GM12878 (cell line): ENCODE data around the gene AHNAK2. TPM values are rescaled to one million over a fixed set of nuclear protein-coding genes. Genes with fewer than 3 reads are reported as not detected.

Experiments
- ATAC-seq: fragments of 200-7000 bp; cut with Tn5 transposase; 3 replicates; pipeline ENCODE4 v1.9.1; 2020; ENCODE audit warnings: mild to moderate bottlenecking, moderate library complexity
- BruUV-seq: library from RNA; stranded (reverse); fragments of 400-500 nt; replicated peaks from 2 replicates; lab custom pipeline; 2021; lab: Mats Ljungman, UMichigan
- CTCF ChIA-PET: fragments of 300-600 bp; sonication (Branson Sonifier 250); formaldehyde crosslinking; extraction: SDS; loops from one replicate; lab custom pipeline; 2021; ENCODE audit warnings: inconsistent platforms; lab: Yijun Ruan, JAX
- POLR2A ChIA-PET: fragments of 350-600 bp; formaldehyde crosslinking; extraction: SDS; loops from one replicate; lab custom pipeline; 2021; ENCODE audit warnings: inconsistent platforms; lab: Charles Lee
- RAD21 ChIA-PET: fragments of 300-600 bp; sonication (Branson Sonifier 250); formaldehyde crosslinking; loops from one replicate; lab custom pipeline; 2023; ENCODE audit warnings: antibody characterized with exemption; ENCODE audit not compliant: unreplicated experiment; lab: Charles Lee
- SMC1A ChIA-PET: fragments of 300-600 bp; sonication (Branson Sonifier 250); formaldehyde crosslinking; loops from one replicate; lab custom pipeline; 2023; ENCODE audit not compliant: unreplicated experiment, uncharacterized antibody; lab: Charles Lee
- DNase-seq: peaks from one replicate; pipeline ENCODE4 v3.0.0-alpha.2; 2011; ENCODE audit warnings: low read depth, low spot score
- FAIRE-seq: peaks from 3 replicates; lab custom pipeline; 2011; peaks lifted over from hg19 to GRCh38; lab: Jason Lieb, UNC
- H2AFZ ChIP-seq: 2 replicates; pipeline ENCODE4 v1.6.0; 2011; ENCODE audit warnings: low read depth, low read length, control low read depth; ENCODE audit not compliant: control insufficient read depth
- H3K27ac ChIP-seq: 2 replicates; pipeline ENCODE4 v1.5.1; 2011; ENCODE audit warnings: control low read depth; ENCODE audit not compliant: control insufficient read depth, insufficient read depth
- H3K27me3 ChIP-seq, 2 experiments: replicated peaks in 1 of 2; 2 replicates each; pipeline versions ENCODE4 v1.6.0 to v1.6.1; 2011; ENCODE audit warnings: low read length in 1 of 2; ENCODE audit not compliant: control insufficient read depth in 2 of 2, insufficient read depth in 2 of 2
- H3K36me3 ChIP-seq, 2 experiments: 2 replicates each; pipeline ENCODE4 v1.5.1; 2011; ENCODE audit warnings: low read length in 1 of 2; ENCODE audit not compliant: control insufficient read depth in 2 of 2, insufficient read depth in 2 of 2
- H3K4me1 ChIP-seq: 2 replicates; pipeline ENCODE4 v1.6.1; 2011; ENCODE audit warnings: mild to moderate bottlenecking, low read length, moderate library complexity, mixed read lengths; ENCODE audit not compliant: control insufficient read depth, insufficient read depth
- H3K4me2 ChIP-seq: 2 replicates; pipeline ENCODE4 v1.6.0; 2011; ENCODE audit warnings: control low read depth; ENCODE audit not compliant: control insufficient read depth, insufficient read depth
- H3K4me3 ChIP-seq: fragments of 200-600 bp; sonication (generic); 2 replicates; pipeline ENCODE4 v1.5.1; 2016
- H3K79me2 ChIP-seq: 2 replicates; pipeline ENCODE4 v1.6.0; 2011; ENCODE audit warnings: low read length; ENCODE audit not compliant: control insufficient read depth, insufficient read depth
- H3K9ac ChIP-seq: 2 replicates; pipeline ENCODE4 v1.8.0; 2011; ENCODE audit warnings: low read length, control low read depth, mixed read lengths; ENCODE audit not compliant: control insufficient read depth, insufficient read depth
- H3K9me3 ChIP-seq: replicated peaks from 3 replicates; pipeline ENCODE4 v1.5.1; 2011; ENCODE audit warnings: mild to moderate bottlenecking, low read length; ENCODE audit not compliant: control insufficient read depth, insufficient read depth
- H4K20me1 ChIP-seq: 2 replicates; pipeline ENCODE4 v1.6.0; 2011; ENCODE audit not compliant: control insufficient read depth, insufficient read depth
- BCLAF1 ChIP-seq: fragments of 450-650 bp; IDR thresholded peaks from 2 replicates; pipeline ENCODE4 v1.6.1; 2017; ENCODE audit warnings: antibody characterized with exemption, mild to moderate bottlenecking, moderate library complexity
- CBX5 ChIP-seq: sonication (generic); IDR thresholded peaks from 2 replicates; pipeline ENCODE4 v1.6.1; 2016; ENCODE audit warnings: low read depth, moderate library complexity, mild to moderate bottlenecking, inconsistent platforms
- CREB1 ChIP-seq: IDR thresholded peaks from 2 replicates; pipeline ENCODE4 v1.6.1; 2012; ENCODE audit warnings: low read depth, mild to moderate bottlenecking, inconsistent platforms
- IKZF2 ChIP-seq, 2 experiments: fragments of 450-650 bp; IDR thresholded peaks; 2 replicates each; pipeline ENCODE4 v1.6.1; 2017; ENCODE audit warnings: mild to moderate bottlenecking in 2 of 2, moderate library complexity in 2 of 2
- MTA3 ChIP-seq: IDR thresholded peaks from 2 replicates; pipeline ENCODE4 v1.6.1; 2012; ENCODE audit warnings: low read length, inconsistent platforms, borderline replicate concordance
- NRF1 ChIP-seq: conservative IDR thresholded peaks from 2 replicates; pipeline ENCODE4 v1.6.1; 2011; ENCODE audit warnings: mild to moderate bottlenecking, low read depth, low read length, improper control_type of control experiment
- SREBF2 ChIP-seq: IDR thresholded peaks from 2 replicates; pipeline ENCODE4 v1.6.1; 2012; ENCODE audit warnings: mild to moderate bottlenecking, low read length
- TARDBP ChIP-seq: IDR thresholded peaks from 2 replicates; pipeline ENCODE4 v1.6.1; 2016; ENCODE audit warnings: borderline replicate concordance
- TBL1XR1 ChIP-seq: IDR thresholded peaks from 2 replicates; pipeline ENCODE4 v1.6.1; 2012; ENCODE audit warnings: low read depth, low read length, improper control_type of control experiment
- WGBS: methylation state at CpG from one replicate; pipeline ENCODE4 v1.1.6; 2016; ENCODE audit warnings: low lambda C conversion rate; ENCODE audit not compliant: insufficient replicate concordance, insufficient coverage; ENCODE audit errors: missing lambda C conversion rate; 5-methylcytosine and 5-hydroxymethylcytosine counted together
- in situ Hi-C: fragments of 300-500 bp; cut with MboI; formaldehyde crosslinking; loops from 9 replicates; pipeline ENCODE4 v1.14.3; 2018; ENCODE audit warnings: mixed read lengths
- intact Hi-C: fragments of 100-400 bp; cut with micrococcal nuclease; formaldehyde crosslinking; loops from one replicate; pipeline ENCODE4 v1.14.2; 2022; ENCODE audit not compliant: unreplicated experiment
- polyA plus RNA-seq, 11 experiments: library from polyadenylated mRNA; depleted of rRNA in 4 of 11; unstranded in 6 of 11; stranded (reverse) in 5 of 11; fragments of >200 nt; fragmentation: Nextera tagmentation in 4 of 11; fragmentation: Illumina TruSeq in 1 of 11; extraction: Ambion mirVana in 4 of 11; extraction: Trizol in 1 of 11; gene quantifications; 1 replicate in 1 of 11; 2 replicates in 10 of 11; pipeline versions ENCODE4 v1.2.1 to v1.2.3, GENCODE V29; 2011 to 2016; ENCODE audit warnings: inconsistent platforms in 2 of 11, missing spikeins in 2 of 11, low read depth in 1 of 11
- total RNA-seq, 4 experiments: library from RNA; depleted of rRNA in 3 of 4; stranded (reverse); fragments of >200 nt in 3 of 4; fragmentation: Illumina TruSeq in 1 of 4; extraction: Trizol in 1 of 4; gene quantifications; 2 replicates each; pipeline versions ENCODE4 v1.2.1 to v1.2.3, GENCODE V29; 2013 to 2021
- TF ChIP-seq, protein P1 (sequence below): fragments of 450-650 bp; IDR thresholded peaks from 2 replicates; pipeline ENCODE4 v1.6.1; 2017; ENCODE audit warnings: low read depth, mild to moderate bottlenecking, moderate library complexity

Gene AHNAK2
- total and polyA plus RNA-seq, 10 of the 15 experiments (the other 5 are each of a cell fraction or from before 2014, with no cell fraction given): 0.03 to 0.10 TPM; not detected in 8

GRCh38 chr14:104999361-104999760 is 21.2 kb upstream of the AHNAK2 start (continued):
- TF ChIP-seq BCLAF1 (no peak), TBL1XR1 (no peak), TARDBP (no peak), NRF1 (no peak), MTA3 (no peak), CREB1 (no peak), CBX5 (no peak), SREBF2 (no peak)
- TF ChIP-seq, protein P1, sequence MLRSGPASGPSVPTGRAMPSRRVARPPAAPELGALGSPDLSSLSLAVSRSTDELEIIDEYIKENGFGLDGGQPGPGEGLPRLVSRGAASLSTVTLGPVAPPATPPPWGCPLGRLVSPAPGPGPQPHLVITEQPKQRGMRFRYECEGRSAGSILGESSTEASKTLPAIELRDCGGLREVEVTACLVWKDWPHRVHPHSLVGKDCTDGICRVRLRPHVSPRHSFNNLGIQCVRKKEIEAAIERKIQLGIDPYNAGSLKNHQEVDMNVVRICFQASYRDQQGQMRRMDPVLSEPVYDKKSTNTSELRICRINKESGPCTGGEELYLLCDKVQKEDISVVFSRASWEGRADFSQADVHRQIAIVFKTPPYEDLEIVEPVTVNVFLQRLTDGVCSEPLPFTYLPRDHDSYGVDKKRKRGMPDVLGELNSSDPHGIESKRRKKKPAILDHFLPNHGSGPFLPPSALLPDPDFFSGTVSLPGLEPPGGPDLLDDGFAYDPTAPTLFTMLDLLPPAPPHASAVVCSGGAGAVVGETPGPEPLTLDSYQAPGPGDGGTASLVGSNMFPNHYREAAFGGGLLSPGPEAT: no peak

DNA sequence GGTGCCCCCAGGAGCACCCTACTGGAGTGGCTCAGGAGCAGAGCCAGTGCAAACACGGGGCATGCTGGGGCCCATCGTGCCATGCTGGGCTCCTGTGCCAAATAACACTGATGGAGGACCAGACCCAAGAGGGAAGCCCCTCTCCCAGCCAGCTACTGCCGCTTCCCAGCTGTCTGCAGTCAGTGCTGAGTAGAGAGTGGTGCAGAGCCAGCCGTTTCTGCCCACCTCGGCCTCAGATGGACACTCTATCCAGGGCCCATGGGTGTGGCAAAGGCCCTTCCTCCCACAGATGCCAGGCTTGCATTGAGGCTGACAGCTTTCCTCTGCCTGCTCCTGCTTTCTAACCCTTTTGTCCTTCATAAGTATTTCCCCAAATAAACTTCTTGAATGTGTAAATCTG is 20.6 kb upstream of the AHNAK2 start:
- H3K9me3 ChIP-seq: no peaks in the 10 kb centered on the region
- no peak for FAIRE-seq
- no peak overlapping the region for H3K9ac ChIP-seq
- whole genome bisulfite sequencing: 99% methylated on average over 5 of the region's 5 CpGs
- no peaks in the 10 kb centered on the region for H4K20me1 ChIP-seq
- H3K4me3 ChIP-seq: no peak overlapping the region
- ATAC-seq: no peak
- SMC1A ChIA-PET: no interaction called here
- no peak overlapping the region for H3K4me2 ChIP-seq
- POLR2A ChIA-PET: interaction anchor here (0.7 kb wide), 1 partner anchor 1404 kb away, joined by 4 read pairs; no protein-coding TSS in a partner anchor
- no peaks in the 10 kb centered on the region for H3K79me2 ChIP-seq
- H3K27ac ChIP-seq: no peak overlapping the region
- in situ Hi-C loops: no loop called here
- H3K36me3 ChIP-seq: no peaks in the 10 kb centered on the region
- RAD21 ChIA-PET: no interaction called here
- no peak overlapping the region for H2AFZ ChIP-seq
- no TSS peak for BruUV-seq
- CTCF ChIA-PET: interaction anchor here (0.6 to 1.2 kb wide), 2 partner anchors 40 to 83 kb away, joined by 3 to 4 read pairs; no protein-coding TSS in a partner anchor
- intact Hi-C loops: no loop called here
- TF ChIP-seq IKZF2 (IDR thresholded peaks at IDR 0.05): no peak
- no peak for TF ChIP-seq TBL1XR1
- no peak for DNase-seq
- H3K27me3 ChIP-seq: no peaks in the 10 kb centered on the region
- H3K4me1 ChIP-seq: no peaks in the 10 kb centered on the region
